Prostate gland (tissue), 2 donors: ENCODE data around the gene ARHGEF4.

ENCODE experiments used
- CTCF ChIP-seq, 4 experiments: fragments of 200-600 bp in 2 of 4; fragments of 450-650 bp in 2 of 4; sonication (generic) in 2 of 4; IDR thresholded peaks; 1 replicate in 3 of 4; 2 replicates in 1 of 4; pipeline ENCODE4 v1.5.1; 2016 to 2019; ENCODE audit warnings: antibody characterized with exemption in 4 of 4, mild to moderate bottlenecking in 2 of 4, moderate library complexity in 2 of 4
- POLR2AphosphoS5 ChIP-seq: sonication (generic); formaldehyde crosslinking; IDR thresholded peaks from one replicate; pipeline ENCODE4 v1.6.1; 2017; ENCODE audit warnings: antibody characterized with exemption

- no peak for TF ChIP-seq CTCF (IDR thresholded peaks at IDR 0.05)
- TF ChIP-seq POLR2AphosphoS5: peak; percentile 66
These were observed 256.4 kb downstream of the ARHGEF4 start, which contains the start of gene FAM168B for GRCh38 chr2:131093006-131093695.
